GM12878 (cell line): ENCODE measurements around the gene NDUFV2. TPM values are rescaled to one million over a fixed set of nuclear protein-coding genes. Genes with fewer than 3 reads are reported as not detected.

Experiments
- ATAC-seq: fragments of 200-7000 bp; cut with Tn5 transposase; 3 replicates; pipeline ENCODE4 v1.9.1; 2020; ENCODE audit warnings: mild to moderate bottlenecking, moderate library complexity
- BruUV-seq: library from RNA; stranded (reverse); fragments of 400-500 nt; replicated peaks from 2 replicates; lab custom pipeline; 2021; lab: Mats Ljungman, UMichigan
- CTCF ChIA-PET: fragments of 300-600 bp; sonication (Branson Sonifier 250); formaldehyde crosslinking; extraction: SDS; loops from one replicate; lab custom pipeline; 2021; ENCODE audit warnings: inconsistent platforms; lab: Yijun Ruan, JAX
- POLR2A ChIA-PET: fragments of 350-600 bp; formaldehyde crosslinking; extraction: SDS; loops from one replicate; lab custom pipeline; 2021; ENCODE audit warnings: inconsistent platforms; lab: Charles Lee
- RAD21 ChIA-PET: fragments of 300-600 bp; sonication (Branson Sonifier 250); formaldehyde crosslinking; loops from one replicate; lab custom pipeline; 2023; ENCODE audit warnings: antibody characterized with exemption; ENCODE audit not compliant: unreplicated experiment; lab: Charles Lee
- SMC1A ChIA-PET: fragments of 300-600 bp; sonication (Branson Sonifier 250); formaldehyde crosslinking; loops from one replicate; lab custom pipeline; 2023; ENCODE audit not compliant: unreplicated experiment, uncharacterized antibody; lab: Charles Lee
- DNase-seq: peaks from one replicate; pipeline ENCODE4 v3.0.0-alpha.2; 2011; ENCODE audit warnings: low read depth, low spot score
- FAIRE-seq: peaks from 3 replicates; lab custom pipeline; 2011; peaks lifted over from hg19 to GRCh38; lab: Jason Lieb, UNC
- H2AFZ ChIP-seq: 2 replicates; pipeline ENCODE4 v1.6.0; 2011; ENCODE audit warnings: low read depth, low read length, control low read depth; ENCODE audit not compliant: control insufficient read depth
- H3K27ac ChIP-seq: 2 replicates; pipeline ENCODE4 v1.5.1; 2011; ENCODE audit warnings: control low read depth; ENCODE audit not compliant: control insufficient read depth, insufficient read depth
- H3K27me3 ChIP-seq, 2 experiments: replicated peaks in 1 of 2; 2 replicates each; pipeline versions ENCODE4 v1.6.0 to v1.6.1; 2011; ENCODE audit warnings: low read length in 1 of 2; ENCODE audit not compliant: control insufficient read depth in 2 of 2, insufficient read depth in 2 of 2
- H3K36me3 ChIP-seq, 2 experiments: 2 replicates each; pipeline ENCODE4 v1.5.1; 2011; ENCODE audit warnings: low read length in 1 of 2; ENCODE audit not compliant: control insufficient read depth in 2 of 2, insufficient read depth in 2 of 2
- H3K4me1 ChIP-seq: 2 replicates; pipeline ENCODE4 v1.6.1; 2011; ENCODE audit warnings: mild to moderate bottlenecking, low read length, moderate library complexity, mixed read lengths; ENCODE audit not compliant: control insufficient read depth, insufficient read depth
- H3K4me2 ChIP-seq: 2 replicates; pipeline ENCODE4 v1.6.0; 2011; ENCODE audit warnings: control low read depth; ENCODE audit not compliant: control insufficient read depth, insufficient read depth
- H3K4me3 ChIP-seq: fragments of 200-600 bp; sonication (generic); 2 replicates; pipeline ENCODE4 v1.5.1; 2016
- H3K79me2 ChIP-seq: 2 replicates; pipeline ENCODE4 v1.6.0; 2011; ENCODE audit warnings: low read length; ENCODE audit not compliant: control insufficient read depth, insufficient read depth
- H3K9ac ChIP-seq: 2 replicates; pipeline ENCODE4 v1.8.0; 2011; ENCODE audit warnings: low read length, control low read depth, mixed read lengths; ENCODE audit not compliant: control insufficient read depth, insufficient read depth
- H3K9me3 ChIP-seq: replicated peaks from 3 replicates; pipeline ENCODE4 v1.5.1; 2011; ENCODE audit warnings: mild to moderate bottlenecking, low read length; ENCODE audit not compliant: control insufficient read depth, insufficient read depth
- H4K20me1 ChIP-seq: 2 replicates; pipeline ENCODE4 v1.6.0; 2011; ENCODE audit not compliant: control insufficient read depth, insufficient read depth
- IKZF2 ChIP-seq, 2 experiments: fragments of 450-650 bp; IDR thresholded peaks; 2 replicates each; pipeline ENCODE4 v1.6.1; 2017; ENCODE audit warnings: mild to moderate bottlenecking in 2 of 2, moderate library complexity in 2 of 2
- PBX3 ChIP-seq: IDR thresholded peaks from 2 replicates; pipeline ENCODE4 v1.6.1; 2011; ENCODE audit warnings: mild to moderate bottlenecking, low read depth, low read length, moderate library complexity; ENCODE audit not compliant: insufficient replicate concordance
- POLR2A ChIP-seq: IDR thresholded peaks from 2 replicates; pipeline ENCODE4 v1.6.1; 2011; ENCODE audit warnings: low read depth, mild to moderate bottlenecking, low read length
- ZNF217 ChIP-seq: fragments of 450-650 bp; IDR thresholded peaks from 2 replicates; pipeline ENCODE4 v1.6.1; 2017; ENCODE audit warnings: antibody characterized with exemption, mild to moderate bottlenecking
- ZNF384 ChIP-seq: IDR thresholded peaks from 2 replicates; pipeline ENCODE4 v1.6.1; 2012; ENCODE audit warnings: low read depth, mild to moderate bottlenecking, low read length, improper control_type of control experiment, borderline replicate concordance
- WGBS: methylation state at CpG from one replicate; pipeline ENCODE4 v1.1.6; 2016; ENCODE audit warnings: low lambda C conversion rate; ENCODE audit not compliant: insufficient replicate concordance, insufficient coverage; ENCODE audit errors: missing lambda C conversion rate; 5-methylcytosine and 5-hydroxymethylcytosine counted together
- in situ Hi-C: fragments of 300-500 bp; cut with MboI; formaldehyde crosslinking; loops from 9 replicates; pipeline ENCODE4 v1.14.3; 2018; ENCODE audit warnings: mixed read lengths
- intact Hi-C: fragments of 100-400 bp; cut with micrococcal nuclease; formaldehyde crosslinking; loops from one replicate; pipeline ENCODE4 v1.14.2; 2022; ENCODE audit not compliant: unreplicated experiment
- polyA plus RNA-seq, 11 experiments: library from polyadenylated mRNA; depleted of rRNA in 4 of 11; unstranded in 6 of 11; stranded (reverse) in 5 of 11; fragments of >200 nt; fragmentation: Nextera tagmentation in 4 of 11; fragmentation: Illumina TruSeq in 1 of 11; extraction: Ambion mirVana in 4 of 11; extraction: Trizol in 1 of 11; gene quantifications; 1 replicate in 1 of 11; 2 replicates in 10 of 11; pipeline versions ENCODE4 v1.2.1 to v1.2.3, GENCODE V29; 2011 to 2016; ENCODE audit warnings: inconsistent platforms in 2 of 11, missing spikeins in 2 of 11, low read depth in 1 of 11
- total RNA-seq, 4 experiments: library from RNA; depleted of rRNA in 3 of 4; stranded (reverse); fragments of >200 nt in 3 of 4; fragmentation: Illumina TruSeq in 1 of 4; extraction: Trizol in 1 of 4; gene quantifications; 2 replicates each; pipeline versions ENCODE4 v1.2.1 to v1.2.3, GENCODE V29; 2013 to 2021

Gene NDUFV2
- total and polyA plus RNA-seq, 10 of the 15 experiments (the other 5 are each of a cell fraction or from before 2014, with no cell fraction given), result 236 to 590 (median 321) TPM

- no peak for TF ChIP-seq PBX3
- TF ChIP-seq, all 136 proteins: peak for 0
These were observed 28.3 kb downstream of the NDUFV2 start (continued) for GRCh38 chr18:9130806-9131205.

DNA sequence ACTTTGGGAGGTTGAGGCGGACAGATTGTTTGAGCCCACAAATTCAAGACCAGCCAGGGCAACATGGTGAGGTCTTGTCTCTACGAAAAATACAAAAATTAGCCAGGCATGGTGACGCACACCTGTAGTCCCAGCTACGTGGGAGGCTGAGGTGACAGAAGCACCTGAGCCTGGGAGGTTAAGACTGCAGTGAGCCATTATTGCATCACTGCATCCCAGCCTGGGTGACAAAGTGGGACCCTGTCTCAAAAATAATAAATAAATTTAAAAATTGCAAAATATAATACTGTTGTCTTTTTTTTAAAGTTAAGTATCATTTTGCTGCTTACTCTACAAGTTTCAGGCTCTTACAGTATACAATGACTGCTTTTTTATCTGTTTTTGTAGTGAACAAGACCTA, 30.1 kb downstream of the NDUFV2 start:
- 98% methylated on average over 4 of the region's 4 CpGs for WGBS
- H4K20me1 ChIP-seq, result no peaks in the 10 kb centered on the region
- BruUV-seq, result no TSS peak
- no peak overlapping the region for H3K27ac ChIP-seq
- in situ Hi-C loops, result no loop called here
- H3K9me3 ChIP-seq, result no peaks in the 10 kb centered on the region
- H3K27me3 ChIP-seq, result no peaks in the 10 kb centered on the region
- no peak for DNase-seq
- ATAC-seq, result no peak
- H2AFZ ChIP-seq, result no peak overlapping the region
- TF ChIP-seq ZNF217 (no peak), IKZF2 (IDR thresholded peaks at IDR 0.05) (no peak)
- TF ChIP-seq, all 136 proteins: peak for 0
- ChIA-PET SMC1A (interaction anchor here (1.3 to 1.8 kb wide), 2 partner anchors 9 to 14 kb away, joined by 6 to 7 read pairs; no protein-coding TSS in a partner anchor), POLR2A (no interaction called here), RAD21 (no interaction called here), CTCF (no interaction called here)
- Histone ChIP-seq H3K79me2 (peaks cover 11% of the 10 kb centered on the region), H3K36me3 (peaks cover 5 to 28% of the 10 kb centered on the region in 2 experiments), H3K9ac (no peak overlapping the region), H3K4me2 (no peak overlapping the region), H3K4me1 (no peaks in the 10 kb centered on the region), H3K4me3 (no peak overlapping the region)
- no peak for FAIRE-seq
- intact Hi-C loops, result no loop called here

DNA sequence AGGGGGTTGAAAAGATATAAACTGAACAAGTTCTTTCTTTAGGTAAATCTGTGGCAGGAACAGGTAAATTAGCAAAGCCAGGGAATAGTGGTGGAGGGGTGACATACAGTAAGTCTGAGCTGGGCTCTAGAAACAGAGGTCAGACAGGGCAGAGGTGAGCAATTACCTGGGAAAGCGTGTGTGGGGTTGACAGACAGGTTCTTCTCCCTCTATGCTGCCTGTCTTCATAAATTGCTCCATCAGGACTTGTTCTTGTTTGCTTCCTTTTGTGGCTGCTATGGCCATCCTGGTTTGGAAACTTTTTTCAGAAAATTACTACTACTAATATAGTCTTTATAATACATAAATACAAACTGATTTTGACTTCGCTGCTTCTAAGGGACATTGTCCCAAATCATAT, 30.7 kb downstream of the NDUFV2 start:
- Histone ChIP-seq H3K9me3 (no peaks in the 10 kb centered on the region), H3K4me1 (no peaks in the 10 kb centered on the region), H3K9ac (no peak overlapping the region), H4K20me1 (no peaks in the 10 kb centered on the region), H3K27me3 (no peaks in the 10 kb centered on the region), H3K27ac (no peak overlapping the region), H3K79me2 (peaks cover 17% of the 10 kb centered on the region), H3K4me3 (no peak overlapping the region), H3K36me3 (peaks cover 4 to 28% of the 10 kb centered on the region in 2 experiments), H2AFZ (no peak overlapping the region), H3K4me2 (no peak overlapping the region)
- in situ Hi-C loops (no loop called here), intact Hi-C loops (no loop called here)
- ATAC-seq, result no peak
- BruUV-seq, result no TSS peak
- RAD21 ChIA-PET, result no interaction called here
- SMC1A ChIA-PET, result no interaction called here
- CTCF ChIA-PET, result no interaction called here
- no peak for FAIRE-seq
- no peak for DNase-seq
- TF ChIP-seq ZNF384, result no peak
- 0 out of 2 replicates have a peak, but pooled peaks have one; percentile 23 for TF ChIP-seq POLR2A
- WGBS, result 94% methylated on average over 2 of the region's 2 CpGs
- POLR2A ChIA-PET, result no interaction called here
